AG04449 (cell line): ENCODE results near the gene ITPK1.

Experiments
- CTCF ChIA-PET: fragments of 350-600 bp; formaldehyde crosslinking; extraction: SDS; loops from one replicate; lab custom pipeline; 2021; ENCODE audit warnings: antibody characterized with exemption; lab: Yijun Ruan, JAX
- POLR2A ChIA-PET: fragments of 400-600, 350-600 bp; formaldehyde crosslinking; extraction: SDS; loops from one replicate; lab custom pipeline; 2020; ENCODE audit warnings: antibody characterized with exemption, inconsistent platforms; lab: Yijun Ruan, JAX
- DNase-seq: peaks from one replicate; pipeline ENCODE4 v3.0.0-alpha.2; 2010; ENCODE audit warnings: low read depth, low spot score
- H3K4me3 ChIP-seq: 2 replicates; pipeline ENCODE4 v1.5.1; 2011; ENCODE audit warnings: low read depth, mild to moderate bottlenecking, control low read depth, low read length
- TF ChIP-seq, protein P1 (sequence below): IDR thresholded peaks from one replicate; pipeline ENCODE4 v1.5.1; 2011; ENCODE audit warnings: mild to moderate bottlenecking, moderate library complexity, low read length, control low read depth, inconsistent platforms; ENCODE audit not compliant: insufficient read depth; ENCODE audit errors: missing control alignments

The ITPK1 gene

DNA sequence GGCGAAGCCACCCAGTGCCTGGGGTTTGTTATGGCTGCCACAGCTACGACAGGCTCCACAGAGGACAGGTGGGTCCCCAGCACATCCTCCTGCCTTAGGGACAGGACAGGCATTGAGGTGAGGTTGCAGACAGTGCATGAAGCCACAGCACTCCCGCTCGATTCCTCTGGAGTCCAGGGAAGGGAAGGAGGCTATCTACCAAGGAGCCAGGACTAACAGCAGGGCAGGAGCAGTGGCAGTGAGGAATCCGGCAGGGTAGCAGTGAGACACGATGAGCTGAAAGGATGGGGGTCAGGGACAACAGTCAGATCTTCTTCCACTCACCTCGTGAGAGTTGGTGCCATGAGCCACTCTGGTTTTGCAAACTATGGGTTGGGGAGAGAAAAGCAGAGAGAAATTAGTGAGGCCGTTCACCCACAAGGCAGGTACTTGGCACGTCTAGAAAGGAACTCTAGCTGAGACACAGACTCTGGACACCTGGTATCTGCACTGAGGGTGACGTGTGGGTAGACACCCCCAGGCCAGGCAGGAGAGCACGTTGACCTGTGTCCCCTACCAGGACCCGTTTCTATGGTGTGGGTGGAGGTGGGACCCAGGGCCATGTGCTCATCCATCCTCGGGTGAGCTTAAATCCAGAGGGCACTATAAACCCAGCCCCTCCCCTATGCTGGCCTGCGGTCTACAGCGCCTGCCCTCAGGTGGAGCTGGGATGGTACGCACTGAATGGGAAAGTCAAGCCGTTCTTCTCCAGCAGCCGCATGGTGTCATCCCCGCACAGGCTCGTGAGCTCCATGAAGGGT lies 153.5 kb downstream of the ITPK1 start:
- no peak overlapping the region for H3K4me3 ChIP-seq
- TF ChIP-seq, protein P1, sequence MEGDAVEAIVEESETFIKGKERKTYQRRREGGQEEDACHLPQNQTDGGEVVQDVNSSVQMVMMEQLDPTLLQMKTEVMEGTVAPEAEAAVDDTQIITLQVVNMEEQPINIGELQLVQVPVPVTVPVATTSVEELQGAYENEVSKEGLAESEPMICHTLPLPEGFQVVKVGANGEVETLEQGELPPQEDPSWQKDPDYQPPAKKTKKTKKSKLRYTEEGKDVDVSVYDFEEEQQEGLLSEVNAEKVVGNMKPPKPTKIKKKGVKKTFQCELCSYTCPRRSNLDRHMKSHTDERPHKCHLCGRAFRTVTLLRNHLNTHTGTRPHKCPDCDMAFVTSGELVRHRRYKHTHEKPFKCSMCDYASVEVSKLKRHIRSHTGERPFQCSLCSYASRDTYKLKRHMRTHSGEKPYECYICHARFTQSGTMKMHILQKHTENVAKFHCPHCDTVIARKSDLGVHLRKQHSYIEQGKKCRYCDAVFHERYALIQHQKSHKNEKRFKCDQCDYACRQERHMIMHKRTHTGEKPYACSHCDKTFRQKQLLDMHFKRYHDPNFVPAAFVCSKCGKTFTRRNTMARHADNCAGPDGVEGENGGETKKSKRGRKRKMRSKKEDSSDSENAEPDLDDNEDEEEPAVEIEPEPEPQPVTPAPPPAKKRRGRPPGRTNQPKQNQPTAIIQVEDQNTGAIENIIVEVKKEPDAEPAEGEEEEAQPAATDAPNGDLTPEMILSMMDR = no peak
- CTCF ChIA-PET = interaction anchor here (1.7 to 7.1 kb wide), 3 partner anchors 10 to 170 kb away, joined by 4 to 39 read pairs (median 36); no protein-coding TSS in a partner anchor
- no peak for DNase-seq
- POLR2A ChIA-PET = no interaction called here

DNA sequence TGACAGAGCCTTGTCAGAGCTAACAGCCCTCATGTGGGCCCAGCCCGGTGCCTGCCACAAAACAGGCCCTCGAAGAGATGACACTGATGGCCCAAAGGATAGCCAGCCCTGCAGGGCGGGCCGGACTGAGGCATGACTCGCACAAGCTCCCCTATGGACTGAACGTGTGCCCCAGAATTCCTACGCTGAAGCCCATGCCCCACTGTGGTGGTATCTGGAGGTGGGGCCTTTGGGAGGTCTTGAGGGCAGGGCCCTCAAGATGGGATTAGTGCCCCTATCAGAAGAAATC lies 154.2 kb downstream of the ITPK1 start:
- no peak overlapping the region for H3K4me3 ChIP-seq
- no peak for DNase-seq
- TF ChIP-seq, protein P1 = no peak
- ChIA-PET POLR2A (no interaction called here), CTCF (interaction anchor here (1.7 to 7.1 kb wide), 3 partner anchors 9 to 171 kb away, joined by 4 to 39 read pairs (median 36); no protein-coding TSS in a partner anchor)

DNA sequence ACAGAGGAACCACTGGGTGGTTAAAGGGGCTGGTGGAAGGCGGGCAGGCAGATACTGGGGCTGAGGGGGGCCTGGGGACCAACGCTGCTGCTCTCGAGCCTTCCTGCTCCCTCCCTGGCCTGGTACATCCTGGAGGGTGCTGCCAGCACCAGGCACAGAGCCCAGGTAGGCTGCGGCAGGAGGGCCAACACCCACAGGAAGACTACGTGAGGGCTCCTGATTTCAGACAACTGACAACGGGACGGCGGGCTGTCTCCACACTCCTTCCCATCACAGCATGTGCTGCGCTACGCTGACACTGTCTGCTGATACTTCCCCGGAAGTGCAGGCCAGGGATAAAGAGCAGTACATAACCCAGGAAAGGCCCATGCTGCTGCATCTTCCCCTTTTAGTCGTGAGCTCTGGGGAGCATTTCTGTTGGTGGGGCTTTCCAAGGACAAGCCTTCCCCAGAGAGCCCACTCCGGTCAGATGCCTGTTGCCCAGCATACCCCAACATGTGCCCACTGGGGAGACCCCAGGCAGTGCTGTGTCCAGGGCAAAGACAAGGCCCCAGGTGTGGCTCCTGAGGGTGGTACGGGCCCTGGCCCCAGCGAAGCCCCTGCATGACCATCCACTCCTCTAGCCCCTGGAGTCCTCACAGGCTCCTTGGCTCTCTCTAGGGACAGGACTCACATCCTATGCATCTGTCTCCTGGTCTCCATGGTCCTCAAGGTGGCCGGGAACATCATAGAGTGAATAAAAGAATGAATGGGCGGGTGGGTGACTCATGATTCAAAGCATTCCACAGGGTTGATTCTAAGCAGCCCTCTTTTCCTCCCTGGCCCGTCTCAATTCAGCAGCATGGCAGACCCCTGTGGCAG lies 154.8 kb downstream of the ITPK1 start:
- H3K4me3 ChIP-seq = no peak overlapping the region
- POLR2A ChIA-PET = no interaction called here
- CTCF ChIA-PET = interaction anchor here (1.5 to 7.1 kb wide), 4 partner anchors 9 to 178 kb away, joined by 4 to 39 read pairs (median 22); no protein-coding TSS in a partner anchor
- TF ChIP-seq, protein P1 = no peak
- DNase-seq = no peak

DNA sequence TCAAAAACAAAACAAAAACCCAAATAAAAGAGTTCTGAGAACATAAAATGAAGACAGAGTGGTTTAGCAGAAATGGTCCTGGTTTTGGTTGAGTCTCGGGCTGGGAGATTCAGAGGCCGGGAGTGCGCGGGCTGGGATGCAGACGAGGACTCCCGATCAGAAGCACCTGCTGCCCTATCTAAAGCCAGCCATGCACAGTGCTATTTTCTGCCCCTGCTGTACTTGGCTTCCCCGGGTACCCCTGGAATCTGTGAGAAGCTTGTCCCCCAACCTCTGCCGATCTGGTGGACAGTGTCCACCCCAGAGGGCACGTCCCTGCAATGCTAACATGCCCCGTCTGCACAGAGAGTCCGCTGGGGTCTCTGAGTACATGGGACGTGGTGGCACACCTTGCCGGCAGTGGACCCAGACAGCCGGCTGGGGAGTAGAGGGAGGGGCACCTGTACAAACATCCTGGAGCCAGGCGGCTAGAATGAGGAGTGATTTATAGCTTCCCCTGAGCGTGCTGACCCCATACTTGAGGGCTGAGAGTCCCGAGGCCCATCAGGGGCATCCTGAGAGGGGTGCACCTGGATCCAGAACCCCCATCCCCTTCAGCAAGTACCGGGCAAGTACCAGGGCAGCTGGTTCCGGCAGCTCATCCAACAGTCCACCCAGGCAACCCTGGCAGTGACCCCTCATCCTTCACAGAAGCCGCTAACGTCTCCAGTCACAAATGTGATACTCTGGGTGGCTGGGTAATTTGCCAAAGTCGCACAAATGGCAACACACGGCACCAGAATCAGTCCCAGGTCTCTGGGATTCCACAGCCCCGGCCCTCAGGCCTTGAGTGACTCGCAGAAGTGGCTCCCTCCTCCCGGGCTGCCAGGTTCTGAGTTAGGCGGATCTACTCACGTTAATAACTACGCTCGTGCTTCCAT lies 155.7 kb downstream of the ITPK1 start:
- H3K4me3 ChIP-seq = no peak overlapping the region
- TF ChIP-seq, protein P1 = no peak
- POLR2A ChIA-PET = interaction anchor here (0.6 kb wide), 2 partner anchors 55 to 64 kb away, joined by 3 to 4 read pairs; no protein-coding TSS in a partner anchor
- CTCF ChIA-PET = interaction anchor here (1.5 to 7.1 kb wide), 3 partner anchors 8 to 178 kb away, joined by 8 to 39 read pairs (median 36); no protein-coding TSS in a partner anchor
- DNase-seq = no peak

DNA sequence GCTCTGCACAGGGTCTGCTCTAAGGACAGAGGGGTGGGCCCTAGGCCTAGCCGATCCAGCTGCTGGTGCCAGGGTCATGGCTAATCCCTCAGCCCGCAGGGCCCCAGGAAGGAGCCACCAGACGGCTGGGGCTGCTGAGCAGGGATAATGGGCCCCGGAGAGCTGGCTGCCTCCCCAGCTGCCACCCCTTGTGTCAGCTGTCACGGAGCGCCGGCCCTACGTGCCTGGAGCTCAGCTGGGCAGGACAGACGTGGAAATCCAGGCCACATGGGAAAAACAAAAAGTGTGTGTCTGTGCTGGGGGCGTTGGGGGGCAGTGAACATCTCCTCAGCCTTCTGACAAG lies 156.6 kb downstream of the ITPK1 start:
- CTCF ChIA-PET = interaction anchor here (1.5 to 7.1 kb wide), 2 partner anchors 155 to 179 kb away, joined by 8 to 39 read pairs; no protein-coding TSS in a partner anchor
- no peak for DNase-seq
- POLR2A ChIA-PET = interaction anchor here (0.6 kb wide), 2 partner anchors 56 to 65 kb away, joined by 3 to 4 read pairs; no protein-coding TSS in a partner anchor
- TF ChIP-seq, protein P1 = no peak
- H3K4me3 ChIP-seq = no peak overlapping the region
